CD14-positive monocyte (primary cell): ENCODE measurements around the gene DNAH3. TPM values are rescaled to one million over a fixed set of nuclear protein-coding genes. Genes with fewer than 3 reads are reported as not detected.

Source experiments
- DNase-seq, 3 donors: peaks; one replicate each; pipeline ENCODE4 v3.0.0-alpha.2; 2011 to 2022
- H2AFZ ChIP-seq: 2 replicates; pipeline ENCODE4 v1.6.0; 2012; ENCODE audit warnings: mild to moderate bottlenecking, low read depth, low read length, inconsistent platforms; ENCODE audit not compliant: insufficient read depth, poor library complexity, severe bottlenecking
- H3K27ac ChIP-seq, 2 donors: 1 replicate in 1 of 2; 2 replicates in 1 of 2; pipeline ENCODE4 v1.5.1; 2012 to 2013; ENCODE audit warnings: low read length in 2 of 2, control low read depth in 1 of 2, inconsistent platforms in 1 of 2, low read depth in 1 of 2, mild to moderate bottlenecking in 1 of 2
- H3K27me3 ChIP-seq, 2 donors: one replicate each; pipeline versions ENCODE4 v1.6.0 to v1.6.1; 2011 to 2013; ENCODE audit warnings: low read length in 2 of 2; ENCODE audit not compliant: control insufficient read depth in 2 of 2, insufficient read depth in 2 of 2
- H3K36me3 ChIP-seq, 2 donors: replicated peaks in 1 of 2; 1 replicate in 1 of 2; 2 replicates in 1 of 2; pipeline versions ENCODE4 v1.5.1 to v1.6.1; 2012 to 2013; ENCODE audit warnings: low read length in 2 of 2, control low read depth in 1 of 2, inconsistent platforms in 1 of 2, mild to moderate bottlenecking in 1 of 2; ENCODE audit not compliant: insufficient read depth in 2 of 2, control insufficient read depth in 1 of 2
- H3K4me1 ChIP-seq, 2 donors: 1 replicate in 1 of 2; 2 replicates in 1 of 2; pipeline versions ENCODE4 v1.5.1 to v1.6.1; 2012 to 2013; ENCODE audit warnings: low read length in 2 of 2, control low read depth in 1 of 2, inconsistent platforms in 1 of 2, mild to moderate bottlenecking in 1 of 2, moderate library complexity in 1 of 2; ENCODE audit not compliant: insufficient read depth in 2 of 2, control insufficient read depth in 1 of 2
- H3K4me2 ChIP-seq: replicated peaks from 2 replicates; pipeline ENCODE3; 2012; ENCODE audit warnings: low read length, moderate library complexity, mild to moderate bottlenecking; ENCODE audit not compliant: poor library complexity, severe bottlenecking; ENCODE audit errors: extremely low read depth
- H3K4me3 ChIP-seq, 3 experiments: fragments of 200-600 bp in 1 of 3; sonication (generic) in 1 of 3; replicated peaks in 1 of 3; 1 replicate in 2 of 3; 2 replicates in 1 of 3; pipeline ENCODE4 v1.5.1; 2011 to 2013; ENCODE audit warnings: low read length in 3 of 3, mild to moderate bottlenecking in 3 of 3, control low read depth in 2 of 3, low read depth in 2 of 3, inconsistent platforms in 1 of 3, moderate library complexity in 1 of 3
- H3K79me2 ChIP-seq: 2 replicates; pipeline ENCODE4 v1.6.0; 2012; ENCODE audit warnings: mild to moderate bottlenecking, control low read depth, inconsistent platforms, low read length, moderate library complexity; ENCODE audit not compliant: insufficient read depth
- H3K9ac ChIP-seq: 2 replicates; pipeline ENCODE4 v1.6.0; 2017; ENCODE audit warnings: low read length, mild to moderate bottlenecking; ENCODE audit not compliant: insufficient read depth, poor library complexity, severe bottlenecking
- H3K9me3 ChIP-seq, 2 donors: replicated peaks in 1 of 2; 1 replicate in 1 of 2; 2 replicates in 1 of 2; pipeline versions ENCODE4 v1.5.1 to v1.6.1; 2012 to 2013; ENCODE audit warnings: low read length in 2 of 2, control low read depth in 1 of 2; ENCODE audit not compliant: control insufficient read depth in 1 of 2, insufficient read depth in 1 of 2
- H4K20me1 ChIP-seq: 2 replicates; pipeline ENCODE4 v1.6.0; 2012; ENCODE audit warnings: mild to moderate bottlenecking, low read length, control low read depth, moderate library complexity; ENCODE audit not compliant: insufficient read depth
- H3K27ac Mint-ChIP-seq, 7 donors: one replicate each; pipeline ENCODE4 v1.8.0; 2020; ENCODE audit warnings: mild to moderate bottlenecking in 7 of 7, mixed read lengths in 7 of 7, moderate library complexity in 6 of 7, inconsistent platforms in 2 of 7
- H3K27me3 Mint-ChIP-seq, 3 donors: one replicate each; pipeline ENCODE4 v1.8.0; 2021 to 2022; ENCODE audit warnings: low read depth in 3 of 3, mild to moderate bottlenecking in 3 of 3, mixed read lengths in 3 of 3, moderate library complexity in 3 of 3, inconsistent platforms in 1 of 3
- H3K36me3 Mint-ChIP-seq, 2 donors: one replicate each; pipeline ENCODE4 v1.8.0; 2020; ENCODE audit warnings: mixed read lengths in 2 of 2, inconsistent platforms in 1 of 2, mild to moderate bottlenecking in 1 of 2
- H3K4me1 Mint-ChIP-seq: one replicate; pipeline ENCODE4 v1.8.0; 2020; ENCODE audit warnings: mild to moderate bottlenecking, mixed read lengths
- H3K4me3 Mint-ChIP-seq, 2 donors: one replicate each; pipeline ENCODE4 v1.8.0; 2020; ENCODE audit warnings: mild to moderate bottlenecking in 2 of 2, mixed read lengths in 2 of 2, moderate library complexity in 1 of 2
- H3K9me3 Mint-ChIP-seq, 7 donors: one replicate each; pipeline ENCODE4 v1.8.0; 2020 to 2022; ENCODE audit warnings: mixed read lengths in 7 of 7, mild to moderate bottlenecking in 6 of 7, moderate library complexity in 6 of 7, inconsistent platforms in 2 of 7
- CTCF ChIP-seq: fragments of 200-600 bp; IDR thresholded peaks from one replicate; pipeline ENCODE4 v1.8.0; 2022; ENCODE audit warnings: antibody characterized with exemption, mild to moderate bottlenecking
- WGBS: methylation state at CpG from one replicate; pipeline ENCODE4 v1.1.5; 2013; ENCODE audit warnings: missing lambda C conversion rate; ENCODE audit not compliant: insufficient coverage; 5-methylcytosine and 5-hydroxymethylcytosine counted together
- intact Hi-C, 2 donors: fragments of 100-400 bp; cut with micrococcal nuclease; formaldehyde crosslinking; loops; one replicate each; pipeline versions ENCODE4 v1.15.0 to v1.15.1; 2023
- polyA plus RNA-seq, 3 donors: library from polyadenylated mRNA; depleted of rRNA in 1 of 3; unstranded in 2 of 3; stranded (reverse) in 1 of 3; fragments of 300-500 nt in 2 of 3; fragments of >200 nt in 1 of 3; fragmentation: Illumina TruSeq in 2 of 3; gene quantifications; 1 replicate in 2 of 3; 2 replicates in 1 of 3; pipeline ENCODE4 v1.2.3, GENCODE V29; 2012 to 2021

Gene DNAH3
- polyA plus RNA-seq, 3 donors: not detected

GRCh38 chr16:21023509-21024202, 127.0 kb downstream of the DNAH3 start:
- H3K79me2 ChIP-seq: no peaks in the 10 kb centered on the region
- Mint-ChIP-seq H3K27me3 (peaks cover 0 to 2% (median 0%) of the 10 kb centered on the region in 3 donors), H3K9me3 (peaks cover 0 to 3% (median 0%) of the 10 kb centered on the region in 7 donors), H3K36me3 (no peaks in the 10 kb centered on the region), H3K4me1 (peaks cover 11% of the 10 kb centered on the region), H3K27ac (no peak overlapping the region), H3K4me3 (peak overlapping the region in 1 of 2 donors; percentile 69)
- WGBS: 22% methylated on average over 1 of the region's 9 CpGs
- peaks cover 5 to 10% of the 10 kb centered on the region in 2 donors for H3K4me1 ChIP-seq
- H3K4me2 ChIP-seq: peak overlapping the region; percentile 47
- H3K27me3 ChIP-seq: no peaks in the 10 kb centered on the region
- DNase-seq: no peak
- no peak for TF ChIP-seq CTCF
- H3K9me3 ChIP-seq: no peaks in the 10 kb centered on the region
- no peaks in the 10 kb centered on the region for H4K20me1 ChIP-seq
- no peaks in the 10 kb centered on the region for H3K36me3 ChIP-seq
- peak overlapping the region; percentile 72 for H2AFZ ChIP-seq
- peak overlapping the region; percentile 12 for H3K9ac ChIP-seq
- intact Hi-C loops: no loop called here
- H3K27ac ChIP-seq: no peak overlapping the region
- peak overlapping the region in 2 of 3 experiments; percentile 19 to 34 for H3K4me3 ChIP-seq

- DNase-seq: no peak
- Mint-ChIP-seq H3K27ac (no peak overlapping the region), H3K4me3 (no peak overlapping the region), H3K4me1 (peaks cover 11% of the 10 kb centered on the region), H3K27me3 (peaks cover 0 to 2% (median 0%) of the 10 kb centered on the region in 3 donors), H3K9me3 (peaks cover 0 to 3% (median 0%) of the 10 kb centered on the region in 7 donors), H3K36me3 (no peaks in the 10 kb centered on the region)
- no peak overlapping the region for H3K9ac ChIP-seq
- H2AFZ ChIP-seq: no peak overlapping the region
- no peaks in the 10 kb centered on the region for H3K27me3 ChIP-seq
- 100% methylated on average over 1 of the region's 1 CpG for WGBS
- intact Hi-C loops: no loop called here
- no peak overlapping the region for H3K4me3 ChIP-seq
- no peak overlapping the region for H3K4me2 ChIP-seq
- H3K9me3 ChIP-seq: no peaks in the 10 kb centered on the region
- peaks cover 5 to 10% of the 10 kb centered on the region in 2 donors for H3K4me1 ChIP-seq
- H3K79me2 ChIP-seq: no peaks in the 10 kb centered on the region
- no peaks in the 10 kb centered on the region for H4K20me1 ChIP-seq
- no peak overlapping the region for H3K27ac ChIP-seq
- TF ChIP-seq CTCF: no peak
- H3K36me3 ChIP-seq: no peaks in the 10 kb centered on the region
These were observed 129.3 kb downstream of the DNAH3 start for GRCh38 chr16:21021316-21021715.
